Liver (tissue), 9 donors: ENCODE data around the gene CYB561D2. TPM values are rescaled to one million over a fixed set of nuclear protein-coding genes. Genes with fewer than 3 reads are reported as not detected.

Experiments used
- DNase-seq: peaks from one replicate; pipeline ENCODE4 v3.0.0-alpha.2; 2017; ENCODE audit warnings: low spot score
- H3K27ac ChIP-seq, 2 donors: one replicate each; pipeline ENCODE4 v1.7.0; 2013; ENCODE audit warnings: inconsistent platforms in 2 of 2, low read length in 2 of 2, control low read depth in 1 of 2, low read depth in 1 of 2, mild to moderate bottlenecking in 1 of 2
- H3K27me3 ChIP-seq, 4 donors: one replicate each; pipeline versions ENCODE4 v1.6.1 to v1.7.0; 2013; ENCODE audit warnings: low read length in 3 of 4, inconsistent platforms in 1 of 4, mild to moderate bottlenecking in 1 of 4, moderate library complexity in 1 of 4; ENCODE audit not compliant: control insufficient read depth in 4 of 4, insufficient read depth in 4 of 4
- H3K36me3 ChIP-seq, 4 donors: one replicate each; pipeline versions ENCODE4 v1.6.1 to v1.7.0; 2013; ENCODE audit warnings: low read length in 3 of 4, mild to moderate bottlenecking in 3 of 4, low read depth in 1 of 4, moderate library complexity in 1 of 4; ENCODE audit not compliant: control insufficient read depth in 4 of 4, insufficient read depth in 3 of 4
- H3K4me1 ChIP-seq, 4 donors: one replicate each; pipeline versions ENCODE4 v1.6.1 to v1.7.0; 2013; ENCODE audit warnings: low read length in 3 of 4, mild to moderate bottlenecking in 3 of 4, moderate library complexity in 1 of 4; ENCODE audit not compliant: control insufficient read depth in 4 of 4, insufficient read depth in 4 of 4
- H3K4me3 ChIP-seq, 3 donors: one replicate each; pipeline versions ENCODE4 v1.6.1 to v1.7.0; 2013; ENCODE audit warnings: low read length in 3 of 3, control low read depth in 1 of 3, low read depth in 1 of 3, mild to moderate bottlenecking in 1 of 3
- H3K9ac ChIP-seq, 2 donors: one replicate each; pipeline ENCODE4 v1.7.0; 2013; ENCODE audit warnings: low read length in 2 of 2, mild to moderate bottlenecking in 2 of 2, moderate library complexity in 2 of 2, control low read depth in 1 of 2, low read depth in 1 of 2
- H3K9me3 ChIP-seq, 4 donors: one replicate each; pipeline versions ENCODE4 v1.6.1 to v1.7.0; 2013; ENCODE audit warnings: low read length in 3 of 4; ENCODE audit not compliant: control insufficient read depth in 4 of 4
- ATF3 ChIP-seq: IDR thresholded peaks from 2 replicates; pipeline ENCODE4 v1.6.1; 2016; ENCODE audit warnings: antibody characterized with exemption
- EGR1 ChIP-seq, 2 donors: IDR thresholded peaks; 2 replicates each; pipeline ENCODE4 v1.6.1; 2016 to 2018; ENCODE audit warnings: antibody characterized with exemption in 2 of 2, low read depth in 2 of 2
- FOXA1 ChIP-seq: IDR thresholded peaks from 2 replicates; pipeline ENCODE4 v1.6.1; 2016; ENCODE audit warnings: antibody characterized with exemption
- FOXA2 ChIP-seq: IDR thresholded peaks from 2 replicates; pipeline ENCODE4 v1.6.1; 2016; ENCODE audit warnings: antibody characterized with exemption
- GABPA ChIP-seq, 2 donors: IDR thresholded peaks in 1 of 2; conservative IDR thresholded peaks in 1 of 2; 2 replicates each; pipeline ENCODE4 v1.6.1; 2016; ENCODE audit warnings: antibody characterized with exemption in 2 of 2, mild to moderate bottlenecking in 1 of 2, moderate library complexity in 1 of 2
- HNF4A ChIP-seq, 2 donors: conservative IDR thresholded peaks; 2 replicates each; pipeline ENCODE4 v1.6.1; 2016; ENCODE audit warnings: antibody characterized with exemption in 2 of 2, mild to moderate bottlenecking in 2 of 2
- HNF4G ChIP-seq: IDR thresholded peaks from 2 replicates; pipeline ENCODE4 v1.6.1; 2016; ENCODE audit warnings: antibody characterized with exemption
- MAX ChIP-seq: IDR thresholded peaks from 2 replicates; pipeline ENCODE4 v1.6.1; 2016; ENCODE audit warnings: antibody characterized with exemption
- NR2F2 ChIP-seq: IDR thresholded peaks from 2 replicates; pipeline ENCODE4 v1.6.1; 2016; ENCODE audit warnings: antibody characterized with exemption
- REST ChIP-seq: IDR thresholded peaks from 2 replicates; pipeline ENCODE4 v1.6.1; 2016; ENCODE audit warnings: antibody characterized with exemption, mild to moderate bottlenecking
- RXRA ChIP-seq, 2 donors: IDR thresholded peaks; 2 replicates each; pipeline ENCODE4 v1.6.1; 2017 to 2018; ENCODE audit warnings: antibody characterized with exemption in 2 of 2, mild to moderate bottlenecking in 1 of 2
- SP1 ChIP-seq: IDR thresholded peaks from 2 replicates; pipeline ENCODE4 v1.6.1; 2018; ENCODE audit warnings: antibody characterized with exemption, mild to moderate bottlenecking
- TAF1 ChIP-seq: conservative IDR thresholded peaks from 2 replicates; pipeline ENCODE4 v1.6.1; 2016; ENCODE audit warnings: antibody characterized with exemption, mild to moderate bottlenecking
- WGBS: extraction: QIAGEN DNeasy Blood & Tissue Kit; methylation state at CpG from one replicate; pipeline ENCODE4 v1.1.7; 2013; 5-methylcytosine and 5-hydroxymethylcytosine counted together
- polyA plus RNA-seq, 2 donors: library from polyadenylated mRNA; stranded (reverse) in 1 of 2; unstranded in 1 of 2; fragments of 200-250 nt in 1 of 2; fragments of >200 nt in 1 of 2; fragmentation: Nextera tagmentation in 1 of 2; extraction: Ambion mirVana in 1 of 2; gene quantifications; one replicate each; pipeline versions ENCODE4 v1.2.1 to v1.2.3, GENCODE V29; 2013 to 2015
- total RNA-seq, 2 donors: library from RNA; depleted of rRNA; stranded (reverse); fragments of >200 nt; gene quantifications; one replicate each; pipeline ENCODE4 v1.2.3, GENCODE V29; 2014
- donor health status: healthy.
- donor health status: healthy.
- donor health status: healthy.
- donor health status: healthy.
- donor health status: healthy.

CYB561D2 gene
- total and polyA plus RNA-seq, 4 donors = 12.3 to 28.2 (median 22.1) TPM

GRCh38 chr3:50340147-50340447 is 10.6 kb upstream of the CYB561D2 start:
- TF ChIP-seq REST = no peak
- no peak for TF ChIP-seq NR2F2
- no peak for TF ChIP-seq HNF4A (conservative IDR thresholded peaks at IDR 0.05)
- no peak for TF ChIP-seq MAX
- TF ChIP-seq TAF1 = no peak
- TF ChIP-seq GABPA (IDR thresholded peaks at IDR 0.05 in 1 of 2, conservative IDR thresholded peaks at IDR 0.05 in 1 of 2) = no peak
- TF ChIP-seq FOXA1 = no peak
- no peak for TF ChIP-seq EGR1 (IDR thresholded peaks at IDR 0.05; ENCODE audit: low read depth in 2 of 2)
- no peak for TF ChIP-seq ATF3
- no peak for TF ChIP-seq HNF4G
- 41% methylated on average over 9 of the region's 9 CpGs for WGBS
- peak overlapping the region in 1 of 2 donors; percentile 62 for H3K9ac ChIP-seq

GRCh38 chr3:50340448-50341329 is 10.0 kb upstream of the CYB561D2 start, which contains the start of gene RASSF1:
Gene RASSF1 (minus strand): TSS chr3:50340836. CDS start chr3:50340805, 31 bp downstream.
- no peaks in the 10 kb centered on the region for H3K9me3 ChIP-seq
- peak within 1 kb of the TSS in 1 of 3 donors; percentile 42 for H3K4me3 ChIP-seq
- H3K9ac ChIP-seq = peak within 1 kb of the TSS; percentile 10 to 62
- no peaks in the 10 kb centered on the region for H3K27me3 ChIP-seq
- peak; percentile 78 for DNase-seq
- peaks cover 11 to 32% (median 18%) of the 10 kb centered on the region in 4 donors for H3K4me1 ChIP-seq
- WGBS = 23% methylated on average over 85 of the region's 85 CpGs
- H3K27ac ChIP-seq = peak within 1 kb of the TSS; percentile 21 to 34
- TF ChIP-seq RXRA (IDR thresholded peaks at IDR 0.05) = peak in 1 of 2 donors; percentile 12
- peak; percentile 33 for TF ChIP-seq REST
- TF ChIP-seq GABPA (IDR thresholded peaks at IDR 0.05 in 1 of 2, conservative IDR thresholded peaks at IDR 0.05 in 1 of 2) = peak in 1 of 2 donors; percentile 22
- TF ChIP-seq FOXA2 = no peak
- no peak for TF ChIP-seq EGR1 (IDR thresholded peaks at IDR 0.05; ENCODE audit: low read depth in 2 of 2)
- TF ChIP-seq SP1 = peak; percentile 36
- no peaks in the 10 kb centered on the region for H3K36me3 ChIP-seq

More at GRCh38 chr3:50340147-50340447, 10.6 kb upstream of the CYB561D2 start:
- Histone ChIP-seq H3K27me3 (no peaks in the 10 kb centered on the region), H3K4me1 (peaks cover 6 to 32% (median 15%) of the 10 kb centered on the region in 4 donors), H3K9me3 (no peaks in the 10 kb centered on the region), H3K36me3 (no peaks in the 10 kb centered on the region), H3K27ac (peak overlapping the region; percentile 21 to 34), H3K4me3 (peak overlapping the region in 1 of 3 donors; percentile 42)
- DNase-seq = no peak
